Measurements from ENCODE around the gene MEF2D. TPM values are rescaled to one million over a fixed set of nuclear protein-coding genes. Genes with fewer than 3 reads are reported as not detected.

The MEF2D gene
- 10 to 100 TPM; 49.5 to 52.1 TPM for total RNA-seq

- CTCF ChIA-PET = interaction anchor here (0.9 to 2.5 kb wide), 16 partner anchors 9 to 316 kb away, joined by 3 to 48 read pairs (median 6); partner anchors contain the start of genes GPATCH4, HDGF and SH2D2A
- Mint-ChIP-seq H3K27me3 (no peaks in the 10 kb centered on the region), H3K36me3 (ENCODE audit: low read depth) (peaks cover 9% of the 10 kb centered on the region), H3K27ac (peak within 1 kb of the TSS; percentile 97), H3K4me1 (peaks cover 73% of the 10 kb centered on the region), H3K9me3 (no peaks in the 10 kb centered on the region), H3K4me3 (peak within 1 kb of the TSS; percentile 87)
- DNase-seq = no peak
- POLR2A ChIA-PET = interaction anchor here (0.8 to 11.0 kb wide), 19 partner anchors 9 to 316 kb away, joined by 3 to 286 read pairs (median 6); partner anchors contain the start of genes GPATCH4, IQGAP3, NAXE and PRCC
Measured at GRCh38 chr1:156500543-156500792, at the start of gene MEF2D. Gene MEF2D (minus strand): TSS chr1:156500775. CDS start chr1:156483292, 17,483 bp downstream.

- Mint-ChIP-seq H3K27ac (no peak overlapping the region), H3K4me1 (peaks cover 7% of the 10 kb centered on the region), H3K4me3 (no peak overlapping the region), H3K36me3 (ENCODE audit: low read depth) (peaks cover 24% of the 10 kb centered on the region), H3K9me3 (no peaks in the 10 kb centered on the region), H3K27me3 (no peaks in the 10 kb centered on the region)
- no peak for DNase-seq
- POLR2A ChIA-PET = no interaction called here
- CTCF ChIA-PET = interaction anchor here (1.3 to 1.5 kb wide), 2 partner anchors 49 to 70 kb away, joined by 3 read pairs; no protein-coding TSS in a partner anchor
Measured at GRCh38 chr1:156550346-156550745, 49.8 kb upstream of the MEF2D start.

GRCh38 chr1:156549831-156550230 is 49.3 kb upstream of the MEF2D start:
- no peak overlapping the region for H3K4me3 Mint-ChIP-seq
- no peak for DNase-seq
- H3K36me3 Mint-ChIP-seq (ENCODE audit: low read depth) = peaks cover 19% of the 10 kb centered on the region
- H3K27me3 Mint-ChIP-seq = no peaks in the 10 kb centered on the region
- CTCF ChIA-PET = interaction anchor here (1.3 to 1.5 kb wide), 2 partner anchors 48 to 69 kb away, joined by 3 read pairs; no protein-coding TSS in a partner anchor
- peaks cover 7% of the 10 kb centered on the region for H3K4me1 Mint-ChIP-seq
- POLR2A ChIA-PET = no interaction called here
- no peak overlapping the region for H3K27ac Mint-ChIP-seq
- no peaks in the 10 kb centered on the region for H3K9me3 Mint-ChIP-seq

- ChIA-PET POLR2A (no interaction called here), CTCF (interaction anchor here (1.5 kb wide), 1 partner anchor 69 kb away, joined by 3 read pairs; no protein-coding TSS in a partner anchor)
- H3K9me3 Mint-ChIP-seq = no peaks in the 10 kb centered on the region
- no peak for DNase-seq
- peaks cover 7% of the 10 kb centered on the region for H3K4me1 Mint-ChIP-seq
- H3K36me3 Mint-ChIP-seq (ENCODE audit: low read depth) = peaks cover 21% of the 10 kb centered on the region
- no peak overlapping the region for H3K4me3 Mint-ChIP-seq
- no peak overlapping the region for H3K27ac Mint-ChIP-seq
- H3K27me3 Mint-ChIP-seq = no peaks in the 10 kb centered on the region
Measured at GRCh38 chr1:156549390-156549789, 48.8 kb upstream of the MEF2D start.

- Mint-ChIP-seq H3K36me3 (ENCODE audit: low read depth) (peaks cover 19% of the 10 kb centered on the region), H3K4me1 (peaks cover 2% of the 10 kb centered on the region), H3K27me3 (no peaks in the 10 kb centered on the region), H3K27ac (no peak overlapping the region), H3K4me3 (no peak overlapping the region), H3K9me3 (no peaks in the 10 kb centered on the region)
- ChIA-PET CTCF (interaction anchor here (1.2 kb wide), 1 partner anchor 162 kb away, joined by 3 read pairs; no protein-coding TSS in a partner anchor), POLR2A (no interaction called here)
- no peak for DNase-seq
Measured at GRCh38 chr1:156547982-156548381, 47.4 kb upstream of the MEF2D start.

GRCh38 chr1:156547434-156547833 is 46.9 kb upstream of the MEF2D start:
- peaks cover under 1% of the 10 kb centered on the region for H3K4me1 Mint-ChIP-seq
- no peak for DNase-seq
- POLR2A ChIA-PET = no interaction called here
- no peaks in the 10 kb centered on the region for H3K27me3 Mint-ChIP-seq
- no peak overlapping the region for H3K4me3 Mint-ChIP-seq
- CTCF ChIA-PET = interaction anchor here (1.2 kb wide), 1 partner anchor 162 kb away, joined by 3 read pairs; no protein-coding TSS in a partner anchor
- H3K36me3 Mint-ChIP-seq (ENCODE audit: low read depth) = peaks cover 17% of the 10 kb centered on the region
- no peaks in the 10 kb centered on the region for H3K9me3 Mint-ChIP-seq
- no peak overlapping the region for H3K27ac Mint-ChIP-seq

GRCh38 chr1:156546267-156546666 is 45.7 kb upstream of the MEF2D start:
- H3K9me3 Mint-ChIP-seq = no peaks in the 10 kb centered on the region
- H3K27me3 Mint-ChIP-seq = no peaks in the 10 kb centered on the region

GRCh38 chr1:156544592-156545102 is 44.1 kb upstream of the MEF2D start:
- Mint-ChIP-seq H3K27me3 (no peaks in the 10 kb centered on the region), H3K36me3 (ENCODE audit: low read depth) (peaks cover 19% of the 10 kb centered on the region), H3K9me3 (no peaks in the 10 kb centered on the region), H3K27ac (no peak overlapping the region), H3K4me1 (no peaks in the 10 kb centered on the region), H3K4me3 (no peak overlapping the region)
- ChIA-PET POLR2A (no interaction called here), CTCF (interaction anchor here (1.3 kb wide), 1 partner anchor 64 kb away, joined by 4 read pairs; no protein-coding TSS in a partner anchor)
- no peak for DNase-seq

More at GRCh38 chr1:156546267-156546666, 45.7 kb upstream of the MEF2D start:
- ChIA-PET POLR2A (no interaction called here), CTCF (no interaction called here)
- Mint-ChIP-seq H3K27ac (no peak overlapping the region), H3K4me1 (no peaks in the 10 kb centered on the region), H3K36me3 (ENCODE audit: low read depth) (peaks cover 19% of the 10 kb centered on the region), H3K4me3 (no peak overlapping the region)
- no peak for DNase-seq

GRCh38 chr1:156543066-156543465 is 42.5 kb upstream of the MEF2D start:
- Mint-ChIP-seq H3K4me1 (peaks cover 6% of the 10 kb centered on the region), H3K9me3 (no peaks in the 10 kb centered on the region), H3K4me3 (no peak overlapping the region), H3K36me3 (ENCODE audit: low read depth) (peaks cover 29% of the 10 kb centered on the region), H3K27ac (no peak overlapping the region), H3K27me3 (no peaks in the 10 kb centered on the region)
- POLR2A ChIA-PET = interaction anchor here (0.6 kb wide), 1 partner anchor 54 kb away, joined by 4 read pairs; no protein-coding TSS in a partner anchor
- DNase-seq = no peak
- CTCF ChIA-PET = interaction anchor here (0.6 to 0.8 kb wide), 2 partner anchors 16 to 18 kb away, joined by 3 read pairs; no protein-coding TSS in a partner anchor

GRCh38 chr1:156540955-156541354 is 40.4 kb upstream of the MEF2D start:
- H3K9me3 Mint-ChIP-seq = no peaks in the 10 kb centered on the region
- H3K27me3 Mint-ChIP-seq = no peaks in the 10 kb centered on the region
- H3K4me3 Mint-ChIP-seq = no peak overlapping the region
- no peak for DNase-seq
- peaks cover 23% of the 10 kb centered on the region for H3K36me3 Mint-ChIP-seq (ENCODE audit: low read depth)
- CTCF ChIA-PET = interaction anchor here (1.3 kb wide), 1 partner anchor 68 kb away, joined by 3 read pairs; no protein-coding TSS in a partner anchor
- peaks cover 6% of the 10 kb centered on the region for H3K4me1 Mint-ChIP-seq
- POLR2A ChIA-PET = interaction anchor here (0.8 kb wide), 1 partner anchor 36 kb away, joined by 3 read pairs; no protein-coding TSS in a partner anchor
- no peak overlapping the region for H3K27ac Mint-ChIP-seq

- ChIA-PET POLR2A (no interaction called here), CTCF (interaction anchor here (1.4 kb wide), 1 partner anchor 59 kb away, joined by 3 read pairs; no protein-coding TSS in a partner anchor)
- H3K9me3 Mint-ChIP-seq = no peaks in the 10 kb centered on the region
- no peak overlapping the region for H3K4me3 Mint-ChIP-seq
- H3K27ac Mint-ChIP-seq = no peak overlapping the region
- no peaks in the 10 kb centered on the region for H3K27me3 Mint-ChIP-seq
- peaks cover 6% of the 10 kb centered on the region for H3K4me1 Mint-ChIP-seq
- DNase-seq = no peak
- peaks cover 30% of the 10 kb centered on the region for H3K36me3 Mint-ChIP-seq (ENCODE audit: low read depth)
Measured at GRCh38 chr1:156539818-156540355, 39.3 kb upstream of the MEF2D start.

- ChIA-PET POLR2A (no interaction called here), CTCF (no interaction called here)
- Mint-ChIP-seq H3K4me3 (no peak overlapping the region), H3K27me3 (no peaks in the 10 kb centered on the region), H3K9me3 (no peaks in the 10 kb centered on the region), H3K36me3 (ENCODE audit: low read depth) (peaks cover 33% of the 10 kb centered on the region), H3K4me1 (peaks cover 6% of the 10 kb centered on the region), H3K27ac (no peak overlapping the region)
- no peak for DNase-seq
Measured at GRCh38 chr1:156538711-156539440, 38.3 kb upstream of the MEF2D start.

GRCh38 chr1:156537027-156537426 is 36.5 kb upstream of the MEF2D start:
- H3K27ac Mint-ChIP-seq = no peak overlapping the region
- H3K27me3 Mint-ChIP-seq = no peaks in the 10 kb centered on the region
- peaks cover 40% of the 10 kb centered on the region for H3K36me3 Mint-ChIP-seq (ENCODE audit: low read depth)
- DNase-seq = no peak
- no peaks in the 10 kb centered on the region for H3K9me3 Mint-ChIP-seq
- CTCF ChIA-PET = no interaction called here
- H3K4me3 Mint-ChIP-seq = no peak overlapping the region
- peaks cover 6% of the 10 kb centered on the region for H3K4me1 Mint-ChIP-seq
- POLR2A ChIA-PET = interaction anchor here (1.3 kb wide), 1 partner anchor 9 kb away, joined by 5 read pairs; no protein-coding TSS in a partner anchor
